Measurements from ENCODE around the gene AMMECR1. TPM values are rescaled to one million over a fixed set of nuclear protein-coding genes. Genes with fewer than 3 reads are reported as not detected.
A peak's percentile ranks its signal among the peaks of the same experiment; 100 is the strongest.

The AMMECR1 gene
- total and polyA plus RNA-seq, 12 donors = 0.59 to 1.8 (median 0.99) TPM

DNA sequence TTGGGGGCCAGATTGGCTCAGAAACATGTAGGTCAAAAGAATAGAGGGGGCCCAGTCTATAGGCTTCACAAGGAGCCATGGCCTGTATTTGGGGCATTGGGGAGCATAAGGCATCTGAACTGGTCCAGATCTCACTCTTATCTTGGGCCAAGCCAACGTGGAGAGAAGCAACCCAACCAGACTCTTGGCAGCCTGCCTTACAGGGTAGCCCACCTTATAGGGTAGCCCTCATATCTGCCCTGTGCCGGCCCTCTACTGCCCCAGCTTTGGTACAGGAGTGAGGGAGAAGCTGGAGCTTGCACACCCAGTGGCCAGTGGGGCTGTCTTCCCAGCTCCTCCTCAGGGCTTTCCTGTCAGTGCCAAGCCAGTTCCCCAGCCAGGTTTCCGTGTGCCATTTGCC, 142.2 kb downstream of the AMMECR1 start:
- DNase-seq (no peak), ATAC-seq (peak in 2 of 8 donors; percentile 13 to 29)
- H3K27ac ChIP-seq = no peak overlapping the region
- 61 to 71% methylated on average over 3 of the region's 3 CpGs for WGBS, 2 donors
- peaks cover 0 to 12% (median 0%) of the 10 kb centered on the region in 9 donors for H3K36me3 ChIP-seq
- H3K27me3 ChIP-seq = peaks cover 0 to 3% (median 0%) of the 10 kb centered on the region in 7 donors
- intact Hi-C loops (cut with DNase I) = loop anchor here in 1 of 10 donors (10.0 kb wide), 1 partner anchor 139 kb away; the partner anchor contains the start of gene AMMECR1
- no peaks in the 10 kb centered on the region for H3K9me3 ChIP-seq
- TF ChIP-seq, protein P1, sequence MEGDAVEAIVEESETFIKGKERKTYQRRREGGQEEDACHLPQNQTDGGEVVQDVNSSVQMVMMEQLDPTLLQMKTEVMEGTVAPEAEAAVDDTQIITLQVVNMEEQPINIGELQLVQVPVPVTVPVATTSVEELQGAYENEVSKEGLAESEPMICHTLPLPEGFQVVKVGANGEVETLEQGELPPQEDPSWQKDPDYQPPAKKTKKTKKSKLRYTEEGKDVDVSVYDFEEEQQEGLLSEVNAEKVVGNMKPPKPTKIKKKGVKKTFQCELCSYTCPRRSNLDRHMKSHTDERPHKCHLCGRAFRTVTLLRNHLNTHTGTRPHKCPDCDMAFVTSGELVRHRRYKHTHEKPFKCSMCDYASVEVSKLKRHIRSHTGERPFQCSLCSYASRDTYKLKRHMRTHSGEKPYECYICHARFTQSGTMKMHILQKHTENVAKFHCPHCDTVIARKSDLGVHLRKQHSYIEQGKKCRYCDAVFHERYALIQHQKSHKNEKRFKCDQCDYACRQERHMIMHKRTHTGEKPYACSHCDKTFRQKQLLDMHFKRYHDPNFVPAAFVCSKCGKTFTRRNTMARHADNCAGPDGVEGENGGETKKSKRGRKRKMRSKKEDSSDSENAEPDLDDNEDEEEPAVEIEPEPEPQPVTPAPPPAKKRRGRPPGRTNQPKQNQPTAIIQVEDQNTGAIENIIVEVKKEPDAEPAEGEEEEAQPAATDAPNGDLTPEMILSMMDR (IDR thresholded peaks at IDR 0.05) = no peak
- no peak overlapping the region for H3K4me3 ChIP-seq
- H3K4me1 ChIP-seq = peaks cover 0 to 41% (median 0%) of the 10 kb centered on the region in 9 donors

DNA sequence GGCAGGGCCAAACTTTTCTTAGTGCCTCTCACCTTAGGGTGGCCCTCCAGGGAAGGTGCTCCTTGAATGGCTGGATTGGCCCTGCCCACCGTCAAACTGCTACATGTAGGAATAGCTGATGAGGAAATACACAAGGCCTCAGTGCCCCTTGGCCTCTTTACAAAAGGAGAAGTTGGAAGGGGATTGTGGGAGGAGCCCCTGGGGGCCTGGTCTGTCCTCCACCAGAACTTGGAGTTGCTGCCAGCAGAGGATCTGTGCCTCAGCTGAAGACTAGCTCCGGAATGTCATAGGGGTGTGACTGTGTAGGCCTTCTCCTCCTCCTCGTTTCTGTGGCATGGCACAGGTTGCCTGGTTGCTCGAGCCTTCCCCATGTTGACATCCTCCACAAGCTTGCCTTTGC, 142.7 kb downstream of the AMMECR1 start:
- Histone ChIP-seq H3K27me3 (peaks cover 0 to 3% (median 0%) of the 10 kb centered on the region in 7 donors), H3K36me3 (peaks cover 0 to 12% (median 0%) of the 10 kb centered on the region in 9 donors), H3K9me3 (no peaks in the 10 kb centered on the region), H3K4me3 (no peak overlapping the region), H3K4me1 (peaks cover 0 to 36% (median 0%) of the 10 kb centered on the region in 9 donors), H3K27ac (no peak overlapping the region)
- DNase-seq (no peak), ATAC-seq (no peak)
- WGBS, 2 donors = 77 to 87% methylated on average over 3 to 4 of the region's 4 CpGs
- TF ChIP-seq, protein P1 (IDR thresholded peaks at IDR 0.05) = no peak
- intact Hi-C loops (cut with DNase I) = loop anchor here in 1 of 10 donors (10.0 kb wide), 1 partner anchor 140 kb away; the partner anchor contains the start of gene AMMECR1

DNA sequence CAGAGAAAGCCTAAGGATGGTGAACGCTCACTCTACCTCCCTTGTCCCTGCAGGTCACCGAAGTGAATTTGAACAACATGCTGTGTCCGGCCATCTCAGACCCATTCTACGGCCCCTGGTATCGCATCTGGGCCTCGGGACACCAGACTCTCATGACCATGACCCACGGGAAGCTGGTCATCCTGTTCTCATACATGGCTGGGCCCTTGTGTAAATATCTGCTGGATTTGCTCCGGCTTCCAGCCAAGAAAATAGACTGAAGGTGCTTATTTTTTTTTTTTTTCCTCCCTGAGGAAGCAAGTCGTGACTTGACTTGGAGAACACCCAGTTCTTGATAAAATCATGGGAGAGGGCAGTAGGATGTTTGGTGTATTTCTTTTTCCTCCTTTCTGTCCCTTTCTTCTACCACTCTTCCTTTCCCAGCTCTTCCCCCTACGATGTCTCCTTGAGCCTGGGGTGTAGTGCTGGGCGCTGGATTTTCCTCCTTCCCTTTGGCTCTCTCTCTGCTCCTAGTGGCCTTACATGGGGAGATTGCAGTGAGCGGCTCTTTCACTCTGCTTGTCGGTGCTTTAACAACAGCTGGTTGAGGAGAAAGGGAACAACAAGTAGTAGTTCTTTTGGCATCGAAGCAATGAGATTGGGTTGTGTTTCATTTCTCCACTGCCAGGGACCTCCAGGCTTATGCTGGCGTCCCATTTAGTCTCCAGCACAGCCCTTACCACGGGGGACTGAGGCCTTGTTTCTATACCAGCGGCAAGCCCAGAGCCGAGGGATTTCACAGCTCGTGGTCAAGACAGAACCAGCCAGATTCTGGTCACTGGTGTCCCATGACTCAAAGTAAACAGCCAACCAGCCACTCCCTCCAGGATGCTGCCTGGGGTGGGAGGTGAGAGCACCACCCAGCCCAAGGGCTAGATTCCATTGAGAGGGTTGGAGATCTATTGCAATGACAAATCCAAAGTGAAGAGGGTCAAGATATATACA, 144.4 kb downstream of the AMMECR1 start:
- H3K9me3 ChIP-seq = no peaks in the 10 kb centered on the region
- H3K27me3 ChIP-seq = peaks cover 0 to 3% (median 0%) of the 10 kb centered on the region in 7 donors
- peaks cover 0 to 12% (median 0%) of the 10 kb centered on the region in 9 donors for H3K36me3 ChIP-seq
- no peak for DNase-seq
- intact Hi-C loops (cut with DNase I) = loop anchor here in 1 of 10 donors (10.0 kb wide), 1 partner anchor 141 kb away; the partner anchor contains the start of gene AMMECR1
- ATAC-seq = peak in 5 of 8 donors; percentile 30 to 49 (median 34)
- H3K27ac ChIP-seq = peak overlapping the region in 1 of 10 donors; percentile 13
- peaks cover 0 to 21% (median 0%) of the 10 kb centered on the region in 9 donors for H3K4me1 ChIP-seq
- no peak overlapping the region for H3K4me3 ChIP-seq
- 80 to 83% methylated on average over 19 of the region's 19 CpGs for WGBS, 2 donors
- TF ChIP-seq, protein P1 (IDR thresholded peaks at IDR 0.05) = no peak

DNA sequence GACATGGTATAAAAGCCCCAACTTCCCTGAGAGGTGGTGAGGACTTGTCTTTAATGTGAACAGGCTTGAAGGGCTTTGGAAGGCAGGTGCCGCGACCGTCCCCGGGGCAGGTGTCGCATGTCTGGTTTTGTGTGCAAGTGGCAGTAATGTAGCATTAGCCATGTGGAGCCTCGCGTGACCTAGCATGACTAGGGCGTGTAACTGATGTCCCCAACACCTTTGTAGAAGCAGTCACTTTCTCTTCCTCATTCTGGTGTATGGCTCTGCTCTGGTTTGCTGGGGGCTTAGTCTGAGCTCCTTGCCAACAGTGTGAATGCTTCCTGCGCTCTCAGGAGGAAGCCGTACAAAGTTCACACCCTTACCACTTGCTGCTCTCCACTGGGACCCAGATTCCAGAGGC, 145.7 kb downstream of the AMMECR1 start:
- H3K9me3 ChIP-seq = no peaks in the 10 kb centered on the region
- H3K27ac ChIP-seq = no peak overlapping the region
- intact Hi-C loops (cut with DNase I) = loop anchor here in 1 of 10 donors (10.0 kb wide), 1 partner anchor 143 kb away; the partner anchor contains the start of gene AMMECR1
- H3K36me3 ChIP-seq = peaks cover 0 to 12% (median 0%) of the 10 kb centered on the region in 9 donors
- TF ChIP-seq, protein P1 (IDR thresholded peaks at IDR 0.05) = no peak
- H3K4me1 ChIP-seq = peaks cover 0 to 12% (median 0%) of the 10 kb centered on the region in 9 donors
- DNase-seq (no peak), ATAC-seq (no peak)
- H3K27me3 ChIP-seq = peaks cover 0 to 6% (median 0%) of the 10 kb centered on the region in 7 donors
- H3K4me3 ChIP-seq = no peak overlapping the region
- WGBS, 2 donors = 99% methylated on average over 8 to 10 of the region's 10 CpGs
